Measurements from ENCODE around the gene RPUSD3.
"Not testable (repeated sequence)": the region's sequence is repeated elsewhere in the genome, so short reads cannot be mapped to it uniquely, and the experiment has no call there.

RPUSD3 gene, protein sequence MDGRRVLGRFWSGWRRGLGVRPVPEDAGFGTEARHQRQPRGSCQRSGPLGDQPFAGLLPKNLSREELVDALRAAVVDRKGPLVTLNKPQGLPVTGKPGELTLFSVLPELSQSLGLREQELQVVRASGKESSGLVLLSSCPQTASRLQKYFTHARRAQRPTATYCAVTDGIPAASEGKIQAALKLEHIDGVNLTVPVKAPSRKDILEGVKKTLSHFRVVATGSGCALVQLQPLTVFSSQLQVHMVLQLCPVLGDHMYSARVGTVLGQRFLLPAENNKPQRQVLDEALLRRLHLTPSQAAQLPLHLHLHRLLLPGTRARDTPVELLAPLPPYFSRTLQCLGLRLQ

DNA sequence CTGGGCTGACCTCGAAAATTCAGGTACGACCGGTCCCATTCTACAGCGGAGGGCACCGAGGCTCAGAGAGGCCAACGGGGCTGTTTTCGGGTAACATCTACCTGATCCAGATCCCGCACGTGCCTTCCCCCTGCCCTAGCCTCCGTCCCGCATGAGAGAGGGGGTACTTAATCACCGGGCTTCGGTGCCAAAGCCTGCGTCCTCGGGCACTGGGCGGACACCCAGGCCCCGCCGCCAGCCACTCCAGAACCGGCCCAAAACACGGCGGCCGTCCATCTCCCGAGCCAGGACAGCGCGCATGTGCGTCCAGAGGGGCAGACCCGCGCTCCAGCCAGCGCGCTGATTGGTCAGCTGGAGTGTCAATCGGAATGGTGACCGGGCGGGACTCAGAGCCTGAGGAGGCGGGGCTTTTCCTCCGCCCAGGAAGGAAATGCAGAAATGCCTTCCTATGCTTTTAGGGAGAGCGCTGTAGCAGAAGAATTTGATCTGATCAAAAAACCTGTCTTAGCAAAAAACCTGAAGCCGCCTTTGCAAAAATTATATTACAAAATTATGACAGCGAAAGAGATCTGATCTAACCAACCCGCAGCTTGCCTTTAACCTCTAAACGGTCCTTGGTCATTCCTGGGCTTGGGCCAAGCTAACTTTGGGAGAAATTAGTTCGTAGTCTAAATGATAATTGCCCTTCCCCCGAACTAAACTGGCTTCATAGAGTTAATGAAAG is at the start of gene RPUSD3:
Gene RPUSD3 (minus strand): TSS at position 294 of the 724 bp plus-strand sequence. CDS start 18 bp downstream, at position 276.
- DNase-seq, result peak; percentile 94 to 96

DNA sequence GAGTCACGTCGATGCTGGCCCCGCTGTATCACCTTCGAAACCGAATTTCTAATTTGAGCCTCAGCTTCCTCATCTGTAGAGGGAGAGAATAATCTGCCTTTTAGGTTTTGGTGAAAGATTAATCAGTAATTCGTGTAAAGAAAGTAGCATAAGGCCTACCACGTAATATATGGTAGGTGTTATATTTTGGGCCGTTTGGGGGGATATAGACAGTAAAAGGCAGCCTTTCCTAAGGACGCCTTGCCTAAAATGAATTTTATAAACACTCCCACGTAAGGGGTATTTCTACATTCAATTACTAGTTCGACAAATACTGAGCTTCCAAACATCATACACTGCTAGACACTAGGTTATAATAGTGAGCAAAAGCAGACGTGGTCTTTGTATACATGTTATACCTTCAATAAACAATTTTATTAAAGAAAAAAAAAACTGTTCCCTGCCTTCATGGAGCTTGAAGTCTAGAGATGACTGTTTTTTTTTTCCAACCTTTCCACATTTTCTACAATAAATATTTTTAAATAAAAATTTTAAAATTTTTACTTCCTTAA is 47.3 kb upstream of the RPUSD3 start:
- no peak for DNase-seq

DNA sequence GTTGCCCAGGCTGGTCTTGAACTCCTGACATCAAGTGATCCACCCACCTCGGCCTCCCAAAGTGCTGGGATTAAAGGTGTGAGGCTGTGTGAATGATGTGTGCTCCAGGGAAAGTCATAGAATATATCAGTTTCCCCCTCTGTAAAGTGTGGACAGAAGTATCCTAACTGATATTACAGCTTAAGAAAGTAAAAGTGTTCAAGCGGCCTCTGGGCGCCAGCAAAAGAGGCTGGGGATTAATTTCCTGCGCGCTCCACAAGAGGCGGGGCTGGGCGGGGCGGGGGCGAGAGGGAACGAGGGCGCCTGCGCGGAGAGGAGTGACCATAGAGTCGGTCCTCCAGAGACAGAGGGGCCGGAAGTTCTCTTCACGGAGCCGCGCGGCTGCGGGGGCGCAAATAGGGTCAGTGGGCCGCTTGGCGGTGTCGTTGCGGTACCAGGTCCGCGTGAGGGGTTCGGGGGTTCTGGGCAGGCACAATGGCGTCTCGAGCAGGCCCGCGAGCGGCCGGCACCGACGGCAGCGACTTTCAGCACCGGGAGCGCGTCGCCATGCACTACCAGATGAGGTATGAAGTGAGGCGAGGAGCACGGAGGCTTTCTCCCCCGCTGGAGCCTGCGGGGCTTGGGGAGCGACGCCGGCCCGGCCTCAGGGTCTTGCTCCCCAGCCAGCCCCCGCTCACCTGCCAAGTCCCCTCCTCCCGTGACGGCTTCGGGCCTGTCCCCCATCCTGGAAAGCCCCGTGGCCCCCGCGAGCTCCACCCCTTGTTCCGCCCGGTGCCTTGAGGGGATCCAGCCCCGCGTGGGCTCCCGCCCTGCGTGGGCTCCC is 46.7 kb upstream of the RPUSD3 start, which contains the start of gene JAGN1:
Gene JAGN1 (plus strand): TSS at position 362 of the 823 bp plus-strand sequence. CDS start 113 bp downstream, at position 475.
- peak; percentile 91 to 94 for DNase-seq

DNA sequence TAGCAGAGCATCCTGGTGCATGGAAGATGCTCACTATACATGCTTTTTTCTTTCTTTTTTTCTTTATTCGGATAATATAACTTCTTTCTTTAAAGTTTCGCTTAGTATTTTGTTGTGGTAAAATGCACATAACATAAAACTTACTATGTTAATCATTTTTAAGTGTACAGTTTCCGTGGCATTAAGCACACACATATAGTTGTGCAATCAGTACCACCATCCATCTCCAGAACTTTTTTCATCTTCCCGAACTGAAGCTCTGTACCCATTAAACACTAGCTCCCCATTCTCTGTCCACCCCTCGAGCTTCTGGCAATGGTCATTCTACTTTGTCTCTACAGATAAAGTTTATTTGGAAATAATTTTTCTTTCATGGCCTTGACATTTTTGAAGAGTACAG is 45.6 kb upstream of the RPUSD3 start:
- DNase-seq, result no peak

DNA sequence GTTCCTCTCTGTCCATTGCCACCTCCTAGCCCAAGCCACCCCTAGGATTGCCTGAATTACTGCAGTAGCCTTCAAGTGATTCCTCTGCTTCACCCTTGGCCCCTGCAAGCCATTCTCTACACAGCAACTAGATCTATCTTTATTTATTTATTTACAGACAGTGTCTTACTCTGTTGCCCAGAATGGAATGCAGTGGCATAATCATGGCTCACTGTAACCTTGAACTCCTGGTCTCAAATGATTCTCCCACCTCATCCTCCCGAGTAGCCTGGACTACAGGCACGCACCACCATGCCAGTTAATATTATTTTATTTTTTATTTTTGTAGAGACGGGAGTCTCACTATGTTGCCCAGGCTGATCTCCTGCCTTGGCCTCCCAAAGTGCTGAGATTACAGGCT is 44.7 kb upstream of the RPUSD3 start:
- no peak for DNase-seq

DNA sequence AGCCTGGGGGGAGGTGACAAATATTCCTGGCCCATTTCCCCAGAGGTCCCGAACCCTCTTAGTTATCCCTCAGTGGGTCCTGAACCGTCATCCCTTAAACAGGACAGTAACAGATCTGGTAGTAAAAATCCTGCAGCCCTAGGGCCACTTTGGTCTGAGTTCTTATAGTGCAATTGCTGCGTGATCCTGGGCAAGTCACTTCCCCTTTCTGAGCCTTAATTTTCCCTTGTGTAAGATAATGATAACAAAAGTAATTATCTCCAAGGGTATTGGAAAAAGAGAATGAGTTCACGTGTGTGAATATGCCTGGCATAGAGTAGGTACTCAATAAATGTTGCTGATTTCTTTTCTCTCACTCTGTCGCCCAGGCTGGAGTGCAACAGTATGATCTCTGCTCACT is 43.7 kb upstream of the RPUSD3 start:
- DNase-seq, result no peak

DNA sequence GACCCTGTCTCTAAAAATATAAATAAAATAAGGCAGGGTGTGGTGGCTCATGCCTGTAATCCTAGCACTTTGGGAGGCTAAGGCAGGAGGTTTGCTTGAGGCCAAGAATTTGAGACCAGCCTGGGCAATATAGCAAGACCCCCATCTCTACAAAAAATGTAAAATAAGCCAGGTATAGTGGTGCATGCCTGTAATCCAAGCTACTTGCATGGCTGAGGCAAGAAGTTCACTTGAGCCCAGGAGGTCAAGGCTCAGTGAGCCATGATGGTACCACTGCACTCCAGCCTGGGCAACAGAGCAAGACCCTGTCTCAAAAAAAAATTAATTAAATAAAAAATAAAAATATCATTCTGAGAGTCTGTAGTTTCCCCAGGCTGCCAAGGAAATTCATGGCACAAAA is 42.5 kb upstream of the RPUSD3 start:
- DNase-seq, result no peak

DNA sequence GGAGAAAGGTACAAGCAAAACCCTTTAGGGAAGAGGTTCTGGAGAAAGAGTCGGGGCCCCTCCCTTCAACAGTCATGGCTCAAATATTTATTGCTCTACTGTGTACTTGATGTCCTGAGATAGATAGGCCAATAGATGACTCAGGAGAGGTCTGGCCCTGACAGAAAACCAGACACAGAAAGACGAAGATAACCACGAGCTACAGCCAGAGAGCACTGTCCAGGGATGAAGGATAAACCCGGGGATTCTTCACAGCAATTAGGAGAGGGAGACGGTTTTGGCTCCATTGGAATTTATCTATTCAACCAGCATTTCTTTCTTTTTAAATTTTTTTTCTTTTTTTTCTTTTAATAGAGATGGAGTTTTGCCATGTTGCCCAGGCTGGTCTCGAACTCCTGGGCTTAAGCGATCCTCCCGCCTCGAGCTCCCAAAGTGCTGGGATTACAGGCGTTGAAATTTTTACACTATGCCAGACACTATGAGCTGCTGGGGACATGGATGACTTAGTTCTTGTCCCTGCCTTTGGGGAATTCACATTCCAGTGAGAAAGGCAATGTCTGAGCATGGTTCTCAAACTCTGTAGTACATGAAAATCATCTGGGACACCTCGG is 40.9 kb upstream of the RPUSD3 start:
- DNase-seq, result no peak

DNA sequence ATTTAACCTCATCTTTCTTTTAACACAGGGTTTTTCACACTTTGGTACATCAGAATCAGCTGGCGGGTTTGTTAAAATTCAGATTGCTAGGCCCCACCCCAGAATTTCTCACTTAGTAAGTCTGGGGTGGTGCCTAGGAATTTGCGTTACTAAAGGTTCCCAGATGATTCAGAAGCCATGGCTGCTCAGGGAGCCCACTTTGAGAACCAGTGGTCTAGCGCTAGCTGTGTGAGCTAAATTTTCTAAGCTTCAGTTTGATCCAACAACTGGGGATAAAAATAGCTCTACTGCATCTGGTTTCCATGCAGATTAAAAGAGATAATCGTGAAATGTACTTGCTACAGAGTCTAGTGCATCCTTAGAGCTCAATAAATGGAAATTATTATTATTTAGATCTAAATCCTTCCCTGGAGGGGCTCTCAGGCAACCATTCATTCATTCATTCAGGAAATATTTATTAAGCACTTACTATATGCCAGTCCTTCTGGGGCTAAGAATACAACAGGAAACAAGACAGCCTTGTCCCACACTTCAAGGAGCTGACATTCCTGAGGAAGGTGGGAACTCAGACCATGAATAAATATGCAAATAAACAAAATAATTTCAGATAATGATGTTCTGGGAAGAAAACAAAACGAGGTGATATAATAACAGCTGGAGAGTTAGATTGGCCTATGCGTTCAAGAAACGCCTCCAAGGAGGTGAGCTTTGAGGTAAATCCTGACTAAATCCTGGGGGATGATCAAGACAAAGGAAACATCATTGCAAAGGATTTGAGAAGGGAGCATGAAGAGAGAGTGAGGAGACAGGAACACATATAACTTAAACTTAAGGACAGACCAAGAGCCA is 40.1 kb upstream of the RPUSD3 start:
- DNase-seq, result no peak

DNA sequence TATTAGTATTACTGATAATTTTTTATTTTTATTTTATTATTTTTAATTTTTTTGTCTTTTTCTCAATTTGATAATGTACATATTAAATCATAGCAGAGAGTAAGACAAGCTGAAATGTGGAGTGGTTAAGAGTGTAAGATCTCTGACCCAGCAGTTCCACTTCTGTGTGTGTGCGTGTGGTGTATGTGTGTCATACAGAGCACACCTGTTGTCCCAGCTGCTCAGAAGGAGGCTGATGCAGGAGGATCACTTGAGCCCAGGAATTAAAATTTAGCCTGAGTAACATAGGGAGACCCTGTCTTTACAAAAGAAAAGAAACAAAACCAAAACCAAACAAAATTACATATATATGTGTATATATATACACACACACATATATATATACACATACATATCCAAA is 37.6 kb upstream of the RPUSD3 start:
- no peak for DNase-seq

DNA sequence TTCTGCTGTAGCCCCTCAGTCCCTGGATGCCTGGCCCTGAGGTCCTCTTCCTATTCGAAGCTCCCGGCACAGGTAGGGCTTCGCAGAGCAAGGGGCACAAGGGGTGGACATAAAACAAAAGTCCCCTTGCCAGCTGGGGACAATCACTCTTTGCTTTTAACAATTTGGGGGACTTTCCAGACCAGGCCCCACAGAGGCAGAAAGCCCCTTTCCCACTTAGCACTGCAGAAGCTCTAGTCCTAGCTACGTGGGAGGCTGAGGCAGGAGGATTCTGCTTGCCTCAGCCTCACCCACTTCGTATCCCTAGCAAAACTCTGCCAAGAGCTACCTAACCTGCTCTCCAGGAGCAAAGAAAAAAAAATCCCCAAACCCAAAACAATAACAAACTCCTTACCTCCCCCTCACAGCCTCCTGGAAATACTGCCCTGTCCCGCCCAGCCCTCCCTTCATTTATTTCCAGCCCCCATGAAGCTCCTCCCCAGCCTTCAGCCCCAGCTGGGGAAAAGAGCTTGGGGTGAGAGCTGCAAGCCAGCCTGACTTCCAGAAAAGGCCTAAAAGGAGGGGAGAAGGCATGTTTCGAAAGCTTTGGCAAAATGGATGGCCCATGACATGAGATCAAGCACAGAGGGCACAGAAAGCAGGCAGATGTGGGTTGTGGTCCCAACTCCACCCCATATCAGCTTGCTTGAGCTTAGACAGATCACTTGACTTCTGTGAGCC is 36.2 kb upstream of the RPUSD3 start, which contains the start of gene CIDEC:
Gene CIDEC (minus strand): TSS at position 424 of the 720 bp plus-strand sequence. CDS start 1,767 bp downstream, outside the sequence.
- no peak for DNase-seq

DNA sequence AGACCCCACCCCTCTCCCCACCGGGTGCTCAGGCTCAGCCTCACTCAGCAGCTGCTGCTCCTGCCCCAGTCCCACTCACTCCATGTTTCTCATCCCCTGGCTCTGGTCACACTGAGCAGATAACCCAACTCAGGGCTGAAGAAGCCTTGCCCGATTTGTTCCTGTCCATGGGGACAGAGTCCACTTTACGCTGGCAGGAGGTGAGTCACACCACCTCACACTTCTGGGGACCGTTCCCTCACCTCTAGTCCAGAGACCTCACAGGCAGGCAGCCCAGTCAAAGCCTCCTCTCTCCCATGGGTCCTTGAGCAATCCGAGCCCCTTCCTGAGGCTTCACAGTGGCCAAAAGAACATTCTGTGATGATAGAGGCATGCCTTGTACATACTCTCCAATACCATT is 34.9 kb upstream of the RPUSD3 start:
- DNase-seq, result no peak

DNA sequence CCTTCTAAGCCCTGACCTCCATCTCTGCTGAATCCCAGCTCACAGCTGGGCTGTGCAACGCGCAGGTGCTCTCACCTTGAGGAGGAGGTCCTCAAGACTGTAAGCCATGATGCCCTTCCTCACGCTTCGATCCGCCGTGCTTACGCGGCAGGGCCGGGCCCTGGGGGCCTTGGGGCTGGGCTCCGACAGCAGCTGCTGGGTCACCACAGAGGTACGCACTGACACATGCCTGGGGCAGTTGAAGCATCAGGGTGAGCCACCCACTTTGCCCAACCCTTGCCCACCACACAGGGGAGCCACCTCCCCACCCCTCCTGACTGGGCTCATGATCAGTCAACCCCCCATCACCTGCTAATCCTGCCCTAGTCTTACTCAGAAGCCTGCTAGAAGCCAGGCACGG is 33.2 kb upstream of the RPUSD3 start:
- DNase-seq, result no peak

DNA sequence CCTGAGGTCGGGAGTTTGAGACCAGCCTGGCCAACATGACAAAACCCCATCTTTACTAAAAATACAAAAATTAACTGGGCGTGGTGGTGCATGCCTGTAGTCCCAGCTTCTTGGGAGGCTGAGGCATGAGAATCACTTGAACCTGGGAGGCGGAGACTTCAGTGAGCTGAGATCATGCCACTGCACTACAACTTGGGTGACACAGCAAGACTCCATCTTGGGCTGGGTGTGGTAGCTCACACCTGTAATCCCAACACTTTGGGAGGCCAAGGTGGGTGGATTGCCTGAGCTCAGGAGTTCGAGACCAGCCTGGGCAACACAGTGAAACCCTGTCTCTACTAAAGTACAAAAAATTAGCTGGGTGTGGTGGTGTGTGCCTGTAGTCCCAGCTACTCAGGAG is 32.4 kb upstream of the RPUSD3 start:
- not testable (repeated sequence) for DNase-seq

DNA sequence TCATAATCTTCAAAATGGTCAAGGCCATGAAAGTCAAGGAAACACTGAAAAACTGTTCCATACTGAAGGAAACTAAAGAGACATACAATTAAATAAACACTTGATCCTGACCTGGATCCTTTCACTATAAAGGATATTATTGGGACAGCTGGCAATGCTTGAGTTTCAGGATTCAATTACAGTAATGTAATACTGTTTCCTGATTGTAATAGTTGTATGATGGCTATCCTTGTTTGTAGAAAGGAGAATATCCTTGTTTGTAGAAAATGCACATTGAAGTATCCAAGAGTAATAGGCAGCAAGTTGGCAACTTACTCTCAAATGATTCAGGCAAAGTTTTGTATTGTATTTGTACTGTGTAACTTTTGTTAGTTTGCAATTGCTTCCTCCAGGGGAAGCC is 31.6 kb upstream of the RPUSD3 start:
- no peak for DNase-seq

DNA sequence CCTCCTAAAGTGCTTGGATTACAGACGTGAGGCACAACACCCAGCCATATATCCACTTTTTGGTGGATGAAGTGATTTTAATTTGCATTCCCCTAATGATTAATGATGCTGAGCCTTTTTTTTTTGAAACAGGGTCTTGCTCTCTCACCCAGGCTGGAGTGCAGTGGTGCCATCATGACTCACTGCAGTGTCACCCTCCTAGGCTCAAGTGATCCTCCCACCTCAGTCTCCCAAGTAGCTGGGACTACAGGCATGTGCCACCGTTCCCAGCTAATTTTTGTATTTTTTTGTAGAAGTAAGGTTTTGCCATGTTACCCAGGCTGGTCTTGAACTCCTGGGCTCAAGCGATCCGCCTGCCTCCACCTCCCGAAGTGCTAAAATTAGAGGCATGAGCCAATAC is 28.3 kb upstream of the RPUSD3 start:
- DNase-seq, result not testable (repeated sequence)

DNA sequence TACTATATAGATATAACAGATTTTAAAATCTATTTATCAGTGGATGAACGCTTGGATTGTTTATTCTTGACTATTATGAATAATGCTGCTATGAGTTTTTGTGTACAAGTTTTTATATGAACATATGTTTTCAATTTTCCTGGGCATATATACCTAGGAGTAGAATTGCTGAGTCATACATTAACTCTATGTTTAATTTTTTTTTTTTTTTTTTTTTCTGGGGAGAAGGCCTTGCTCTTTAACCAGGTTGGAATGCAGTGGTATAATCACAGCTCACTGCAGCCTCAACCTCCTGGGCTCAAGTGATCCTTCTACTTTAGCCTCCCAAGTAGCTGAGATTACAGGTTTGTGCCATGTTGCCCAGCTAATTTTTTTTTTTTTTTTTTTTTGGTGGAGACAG is 27.2 kb upstream of the RPUSD3 start:
- DNase-seq, result no peak

DNA sequence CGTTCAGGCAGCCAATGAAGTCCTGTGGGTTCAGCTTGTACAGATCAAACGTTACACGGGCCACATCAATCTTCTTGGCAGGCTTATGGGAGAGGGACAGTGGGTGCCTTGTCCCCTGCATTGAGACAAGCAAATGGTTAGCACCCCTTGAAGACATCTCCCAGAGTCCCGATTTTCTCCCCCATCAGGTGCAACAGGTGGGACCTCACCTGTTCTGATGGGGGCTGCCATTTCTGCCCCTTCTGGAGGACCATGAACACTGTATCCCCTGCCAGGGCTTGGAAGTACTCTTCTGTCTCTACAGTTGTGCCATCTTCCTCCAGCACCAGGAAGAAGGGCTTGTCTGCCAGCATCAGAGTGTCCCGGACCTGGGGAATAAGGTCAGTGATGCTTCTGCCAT is 26.1 kb upstream of the RPUSD3 start:
- no peak for DNase-seq

DNA sequence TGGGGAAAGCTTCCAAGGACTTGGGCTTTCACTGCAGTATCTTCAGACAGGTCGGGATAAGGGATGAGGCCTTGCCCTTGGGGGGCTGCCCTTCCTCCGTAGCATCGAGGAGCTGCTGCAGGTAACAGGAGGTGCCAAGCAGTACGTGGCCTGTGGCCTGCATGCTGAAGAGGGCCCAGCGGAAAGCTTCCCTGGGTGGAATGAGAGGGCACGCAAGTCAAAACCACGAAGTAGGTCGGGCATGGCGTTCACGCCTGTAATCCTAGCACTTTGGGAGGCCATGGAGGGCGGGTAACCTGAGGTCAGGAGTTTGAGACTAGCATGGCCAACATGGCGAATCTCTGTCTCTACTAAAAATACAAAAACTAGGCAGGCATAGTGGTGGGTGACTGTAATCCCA is 23.3 kb upstream of the RPUSD3 start:
- no peak for DNase-seq

DNA sequence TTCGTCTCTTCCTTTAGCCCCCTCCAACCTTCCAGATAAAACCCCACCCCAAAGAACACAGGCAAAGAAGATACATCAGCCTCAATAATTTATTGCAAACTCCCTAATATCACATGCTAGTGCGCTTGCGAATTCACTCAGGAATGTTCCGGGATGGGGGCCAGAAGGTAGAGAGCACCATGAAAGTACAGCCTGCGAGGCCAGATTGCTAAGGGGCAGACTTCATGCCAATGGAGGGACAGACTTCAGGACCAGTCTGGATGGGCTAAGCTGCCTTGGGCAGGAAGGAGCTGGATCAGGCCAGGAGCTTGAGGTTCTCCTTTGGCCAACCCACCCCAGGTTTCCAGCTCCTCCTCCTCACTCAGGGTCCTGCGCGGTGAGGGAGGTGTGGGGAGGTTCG is 22.8 kb upstream of the RPUSD3 start:
- no peak for DNase-seq

DNA sequence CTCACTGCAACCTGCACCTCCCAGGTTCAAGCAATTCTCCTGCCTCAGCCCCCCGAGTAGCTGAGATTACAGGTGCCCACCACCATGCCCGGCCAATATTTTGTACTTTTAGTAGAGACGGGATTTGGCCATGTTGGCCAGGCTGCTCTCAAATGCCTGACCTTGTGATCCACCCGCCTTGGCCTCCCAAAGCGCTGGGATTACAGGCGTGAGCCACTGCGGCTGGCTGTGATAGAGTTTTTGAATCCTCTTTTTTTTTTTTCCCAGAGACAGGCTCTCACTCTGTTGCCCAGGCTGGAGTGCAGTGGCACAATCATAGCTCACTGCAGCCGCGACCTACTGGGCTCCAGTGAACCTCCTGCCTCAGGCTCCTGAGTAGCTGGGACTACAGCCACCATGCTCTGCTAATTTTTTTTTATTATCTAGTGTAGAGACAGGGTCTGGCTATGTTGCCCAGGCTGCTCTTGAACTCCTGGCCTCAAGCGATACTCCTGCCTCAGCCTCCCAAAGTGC is 21.4 kb upstream of the RPUSD3 start:
- DNase-seq, result not testable (repeated sequence)

All from CD4-positive, alpha-beta T cell treated with Interleukin-4 for 1 hour (primary cell).